HUES48 (cell line): Measurements from ENCODE around the gene L2HGDH.
A peak's percentile ranks its signal among the peaks of the same experiment; 100 is the strongest.

Experiments used
- H3K27ac ChIP-seq: one replicate; pipeline ENCODE4 v1.7.0; 2013; ENCODE audit warnings: low read depth, low read length, inconsistent platforms
- H3K27me3 ChIP-seq: 2 replicates; pipeline ENCODE4 v1.6.1; 2013; ENCODE audit warnings: mild to moderate bottlenecking, low read length; ENCODE audit not compliant: control insufficient read depth, insufficient read depth
- H3K36me3 ChIP-seq: 2 replicates; pipeline ENCODE4 v1.6.1; 2013; ENCODE audit warnings: low read length; ENCODE audit not compliant: control insufficient read depth, insufficient read depth
- H3K4me1 ChIP-seq: 2 replicates; pipeline ENCODE4 v1.6.1; 2013; ENCODE audit warnings: mild to moderate bottlenecking, low read length; ENCODE audit not compliant: control insufficient read depth, insufficient read depth
- H3K4me3 ChIP-seq: 2 replicates; pipeline ENCODE4 v1.5.1; 2013; ENCODE audit warnings: mild to moderate bottlenecking, low read depth, low read length
- H3K9ac ChIP-seq: 2 replicates; pipeline ENCODE4 v1.6.1; 2013; ENCODE audit warnings: mild to moderate bottlenecking, low read depth, low read length, moderate library complexity
- H3K9me3 ChIP-seq: 2 replicates; pipeline ENCODE4 v1.6.1; 2013; ENCODE audit warnings: low read length; ENCODE audit not compliant: control insufficient read depth, insufficient read depth

Gene L2HGDH

DNA sequence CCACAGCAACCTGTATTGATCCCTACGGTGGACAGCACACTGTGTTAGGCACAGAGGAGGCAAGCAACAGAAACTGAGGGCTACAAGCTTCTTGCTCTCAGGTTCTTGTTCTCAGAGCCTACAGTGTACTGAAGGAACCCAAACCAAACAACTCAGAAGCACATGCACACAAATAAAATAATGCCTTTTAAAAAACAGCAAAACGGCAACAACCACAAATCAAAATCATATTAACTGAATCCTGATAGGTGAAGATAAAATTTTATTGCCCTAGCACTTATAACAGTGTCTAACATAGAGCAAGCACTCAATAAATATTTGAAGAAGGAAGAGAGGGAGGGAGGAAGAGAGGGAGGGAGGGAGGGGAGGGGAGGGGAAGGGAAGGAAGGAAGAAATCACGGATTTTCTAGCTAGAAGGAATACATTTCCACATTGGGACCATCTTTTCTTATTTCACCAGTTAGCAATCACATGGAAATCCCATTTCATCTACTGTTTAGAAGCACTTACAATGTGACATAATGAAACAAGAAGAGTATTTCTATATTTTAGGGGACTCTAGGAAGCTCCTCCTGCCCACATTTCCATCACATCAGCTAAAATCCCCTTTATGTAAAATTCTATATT is 27.3 kb upstream of the L2HGDH start:
- H3K27ac ChIP-seq, result no peak overlapping the region
- no peaks in the 10 kb centered on the region for H3K27me3 ChIP-seq
- H3K36me3 ChIP-seq, result no peaks in the 10 kb centered on the region
- peaks cover 34% of the 10 kb centered on the region for H3K4me1 ChIP-seq
- no peak overlapping the region for H3K9ac ChIP-seq
- no peaks in the 10 kb centered on the region for H3K9me3 ChIP-seq
- H3K4me3 ChIP-seq, result no peak overlapping the region

- Histone ChIP-seq H3K27ac (no peak overlapping the region), H3K36me3 (no peaks in the 10 kb centered on the region), H3K9ac (no peak overlapping the region), H3K4me3 (no peak overlapping the region), H3K9me3 (no peaks in the 10 kb centered on the region), H3K27me3 (no peaks in the 10 kb centered on the region), H3K4me1 (peaks cover 36% of the 10 kb centered on the region)
Measured at GRCh38 chr14:50338587-50338986, 26.6 kb upstream of the L2HGDH start.

- Histone ChIP-seq H3K4me1 (peaks cover 27% of the 10 kb centered on the region), H3K27me3 (no peaks in the 10 kb centered on the region), H3K36me3 (no peaks in the 10 kb centered on the region), H3K9ac (no peak overlapping the region), H3K9me3 (no peaks in the 10 kb centered on the region), H3K4me3 (no peak overlapping the region), H3K27ac (peak overlapping the region; percentile 85)
Measured at GRCh38 chr14:50335989-50336824, 24.2 kb upstream of the L2HGDH start.

GRCh38 chr14:50335389-50335788 is 23.4 kb upstream of the L2HGDH start:
- Histone ChIP-seq H3K4me3 (no peak overlapping the region), H3K27ac (peak overlapping the region; percentile 85)

GRCh38 chr14:50334211-50334610 is 22.2 kb upstream of the L2HGDH start:
- no peaks in the 10 kb centered on the region for H3K27me3 ChIP-seq
- no peak overlapping the region for H3K9ac ChIP-seq
- H3K9me3 ChIP-seq, result no peaks in the 10 kb centered on the region
- H3K36me3 ChIP-seq, result peaks cover 5% of the 10 kb centered on the region; the same call in 1 of the 2 replicates
- H3K4me3 ChIP-seq, result no peak overlapping the region
- H3K4me1 ChIP-seq, result peaks cover 27% of the 10 kb centered on the region
- H3K27ac ChIP-seq, result no peak overlapping the region

More at GRCh38 chr14:50335389-50335788, 23.4 kb upstream of the L2HGDH start:
- Histone ChIP-seq H3K9ac (no peak overlapping the region; the same call in 1 of the 2 replicates), H3K36me3 (peaks cover under 1% of the 10 kb centered on the region; the same call in 1 of the 2 replicates), H3K27me3 (no peaks in the 10 kb centered on the region), H3K9me3 (no peaks in the 10 kb centered on the region), H3K4me1 (peaks cover 27% of the 10 kb centered on the region)

- Histone ChIP-seq H3K27ac (no peak overlapping the region), H3K4me3 (no peak overlapping the region), H3K4me1 (peaks cover 27% of the 10 kb centered on the region), H3K9me3 (no peaks in the 10 kb centered on the region), H3K36me3 (peaks cover 5% of the 10 kb centered on the region; the same call in 1 of the 2 replicates), H3K9ac (no peak overlapping the region), H3K27me3 (no peaks in the 10 kb centered on the region)
Measured at GRCh38 chr14:50333014-50333509, 21.0 kb upstream of the L2HGDH start.

- Histone ChIP-seq H3K36me3 (peaks cover 8% of the 10 kb centered on the region; the same call in 1 of the 2 replicates), H3K9ac (no peak overlapping the region)
Measured at GRCh38 chr14:50331596-50331995, 19.6 kb upstream of the L2HGDH start.

DNA sequence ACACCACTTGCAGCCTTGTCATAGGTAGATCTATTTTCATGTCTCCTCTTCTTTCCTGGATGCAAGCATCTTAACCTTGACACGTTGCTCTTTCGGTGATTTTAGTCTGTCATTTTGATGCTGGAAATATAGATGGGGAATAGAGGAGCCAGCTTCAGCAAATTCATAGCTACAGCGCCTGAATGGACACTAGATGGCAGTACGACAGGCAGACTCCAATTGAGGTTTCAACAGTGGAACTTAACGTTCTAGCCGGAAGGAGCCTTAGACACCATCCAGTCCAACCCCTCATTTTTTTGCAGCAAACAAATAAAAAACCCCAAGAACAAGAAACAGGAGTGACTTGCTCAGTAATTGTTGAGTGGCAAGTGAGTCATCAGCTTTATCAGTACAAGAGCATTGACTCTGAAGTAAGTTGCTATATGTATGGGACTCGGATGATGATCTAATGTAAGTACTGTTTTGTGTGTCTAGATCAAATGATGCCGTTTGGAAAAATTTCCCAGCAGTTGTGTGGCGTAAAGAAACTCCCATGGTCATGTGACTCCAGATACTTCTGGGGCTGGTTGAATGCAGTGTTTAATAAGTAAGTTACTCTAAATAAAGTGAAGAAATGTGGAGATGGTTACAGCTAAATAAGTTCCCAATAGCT is 9.1 kb upstream of the L2HGDH start:
- H3K9ac ChIP-seq, result no peak overlapping the region
- H3K4me1 ChIP-seq, result no peaks in the 10 kb centered on the region
- H3K4me3 ChIP-seq, result no peak overlapping the region
- no peaks in the 10 kb centered on the region for H3K27me3 ChIP-seq
- H3K27ac ChIP-seq, result no peak overlapping the region
- no peaks in the 10 kb centered on the region for H3K9me3 ChIP-seq
- peaks cover 29% of the 10 kb centered on the region for H3K36me3 ChIP-seq

More at GRCh38 chr14:50331596-50331995, 19.6 kb upstream of the L2HGDH start:
- Histone ChIP-seq H3K27me3 (no peaks in the 10 kb centered on the region), H3K9me3 (no peaks in the 10 kb centered on the region), H3K4me1 (peaks cover 27% of the 10 kb centered on the region), H3K27ac (no peak overlapping the region), H3K4me3 (no peak overlapping the region)

- H3K4me1 ChIP-seq, result no peaks in the 10 kb centered on the region
- no peak overlapping the region for H3K9ac ChIP-seq
- peaks cover 22% of the 10 kb centered on the region for H3K36me3 ChIP-seq
- no peak overlapping the region for H3K27ac ChIP-seq
- no peak overlapping the region for H3K4me3 ChIP-seq
- H3K27me3 ChIP-seq, result no peaks in the 10 kb centered on the region
- H3K9me3 ChIP-seq, result no peaks in the 10 kb centered on the region
Measured at GRCh38 chr14:50320283-50320682, 8.3 kb upstream of the L2HGDH start.

GRCh38 chr14:50319721-50320120 is 7.7 kb upstream of the L2HGDH start:
- Histone ChIP-seq H3K9me3 (no peaks in the 10 kb centered on the region), H3K4me1 (no peaks in the 10 kb centered on the region), H3K27ac (no peak overlapping the region), H3K27me3 (no peaks in the 10 kb centered on the region), H3K9ac (no peak overlapping the region), H3K36me3 (peaks cover 17% of the 10 kb centered on the region), H3K4me3 (no peak overlapping the region)
